GM20000 (cell line): ENCODE measurements around the gene SNRK.

Experiments used
- DNase-seq: peaks from one replicate; pipeline ENCODE4 v3.0.0; 2012; ENCODE audit warnings: low spot score
- TF ChIP-seq, protein P1 (sequence below): IDR thresholded peaks from 2 replicates; pipeline ENCODE4 v1.5.1; 2012; ENCODE audit warnings: mild to moderate bottlenecking, control low read depth; ENCODE audit errors: extremely low read depth, missing control alignments

SNRK gene

DNA sequence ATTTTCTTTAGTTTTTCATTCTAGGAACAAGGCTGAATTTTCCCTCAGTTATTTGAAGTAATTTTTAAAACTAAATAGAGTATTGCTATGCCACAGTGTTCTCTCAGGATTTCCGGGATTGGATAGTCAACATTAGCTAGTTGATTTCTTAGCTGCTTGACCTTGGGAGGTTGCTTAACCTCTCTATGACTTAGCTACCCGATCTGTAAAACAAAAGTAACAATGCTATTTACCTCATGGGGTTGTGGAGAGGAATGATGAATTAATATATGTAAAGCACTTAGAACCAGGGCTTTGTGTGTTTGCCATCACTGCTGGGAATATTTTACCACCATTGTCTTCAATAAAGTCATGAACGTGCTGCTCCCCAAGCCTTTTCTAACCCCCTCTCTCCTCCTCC is 57.5 kb downstream of the SNRK start:
- TF ChIP-seq, protein P1, sequence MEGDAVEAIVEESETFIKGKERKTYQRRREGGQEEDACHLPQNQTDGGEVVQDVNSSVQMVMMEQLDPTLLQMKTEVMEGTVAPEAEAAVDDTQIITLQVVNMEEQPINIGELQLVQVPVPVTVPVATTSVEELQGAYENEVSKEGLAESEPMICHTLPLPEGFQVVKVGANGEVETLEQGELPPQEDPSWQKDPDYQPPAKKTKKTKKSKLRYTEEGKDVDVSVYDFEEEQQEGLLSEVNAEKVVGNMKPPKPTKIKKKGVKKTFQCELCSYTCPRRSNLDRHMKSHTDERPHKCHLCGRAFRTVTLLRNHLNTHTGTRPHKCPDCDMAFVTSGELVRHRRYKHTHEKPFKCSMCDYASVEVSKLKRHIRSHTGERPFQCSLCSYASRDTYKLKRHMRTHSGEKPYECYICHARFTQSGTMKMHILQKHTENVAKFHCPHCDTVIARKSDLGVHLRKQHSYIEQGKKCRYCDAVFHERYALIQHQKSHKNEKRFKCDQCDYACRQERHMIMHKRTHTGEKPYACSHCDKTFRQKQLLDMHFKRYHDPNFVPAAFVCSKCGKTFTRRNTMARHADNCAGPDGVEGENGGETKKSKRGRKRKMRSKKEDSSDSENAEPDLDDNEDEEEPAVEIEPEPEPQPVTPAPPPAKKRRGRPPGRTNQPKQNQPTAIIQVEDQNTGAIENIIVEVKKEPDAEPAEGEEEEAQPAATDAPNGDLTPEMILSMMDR = no peak
- no peak for DNase-seq

DNA sequence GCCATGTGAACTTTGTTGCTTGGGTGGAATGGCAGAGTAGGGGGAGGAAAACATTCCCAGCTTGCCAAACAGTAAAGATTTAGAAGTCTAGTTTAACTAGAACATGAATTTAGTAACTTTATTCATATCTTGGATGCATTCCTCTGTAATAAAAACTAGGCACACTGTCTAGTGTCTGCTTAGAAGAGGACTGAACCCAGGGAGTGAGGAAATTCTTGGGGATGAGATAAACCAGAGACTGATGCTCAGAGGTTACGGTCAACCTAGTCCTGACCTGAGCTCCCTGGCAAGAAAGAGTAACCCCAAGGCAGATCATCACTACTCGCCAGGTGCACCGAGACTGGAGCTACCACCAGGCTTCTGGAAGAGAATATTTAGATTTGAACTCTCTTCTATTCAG is 58.2 kb downstream of the SNRK start:
- TF ChIP-seq, protein P1 = no peak
- no peak for DNase-seq

DNA sequence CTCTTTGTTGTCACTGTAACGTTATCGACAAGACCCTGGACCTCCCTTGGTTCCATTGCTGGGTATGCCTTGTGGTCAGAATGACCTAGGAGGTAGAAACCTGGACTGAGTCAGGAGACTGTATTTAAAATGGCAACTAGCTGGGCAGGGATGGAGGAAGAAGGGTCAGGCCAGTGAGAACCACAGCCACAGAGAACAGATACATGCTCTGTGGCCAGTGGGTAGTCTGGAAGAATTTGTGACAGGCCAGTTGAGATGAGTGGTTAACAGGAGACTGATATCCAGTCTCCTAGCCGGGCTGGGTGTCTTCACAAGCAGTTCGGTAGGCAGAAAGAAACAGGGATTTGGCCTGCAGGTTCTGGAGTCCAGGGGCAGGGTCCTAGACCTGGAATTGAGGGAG is 58.9 kb downstream of the SNRK start:
- TF ChIP-seq, protein P1 = no peak
- no peak for DNase-seq

DNA sequence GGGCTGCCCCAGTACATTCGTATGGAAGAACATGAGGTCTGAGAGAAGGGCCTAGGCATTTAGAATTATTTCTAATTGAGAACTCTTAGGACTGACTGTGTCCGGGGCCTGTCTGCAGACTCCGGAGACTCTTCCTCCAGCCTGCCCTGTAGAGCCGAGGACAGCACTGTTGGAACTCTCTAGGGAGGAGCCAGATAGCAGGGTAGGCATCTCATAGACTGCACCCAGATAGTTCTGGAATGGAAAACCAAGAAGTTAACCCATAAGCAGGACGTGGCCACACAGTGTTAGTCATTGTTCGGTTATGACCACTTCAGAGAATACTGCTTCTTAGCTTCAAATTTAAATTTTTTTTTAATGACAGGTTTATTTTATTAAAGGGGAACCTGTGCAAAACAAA is 59.5 kb downstream of the SNRK start:
- TF ChIP-seq, protein P1 = no peak
- no peak for DNase-seq

DNA sequence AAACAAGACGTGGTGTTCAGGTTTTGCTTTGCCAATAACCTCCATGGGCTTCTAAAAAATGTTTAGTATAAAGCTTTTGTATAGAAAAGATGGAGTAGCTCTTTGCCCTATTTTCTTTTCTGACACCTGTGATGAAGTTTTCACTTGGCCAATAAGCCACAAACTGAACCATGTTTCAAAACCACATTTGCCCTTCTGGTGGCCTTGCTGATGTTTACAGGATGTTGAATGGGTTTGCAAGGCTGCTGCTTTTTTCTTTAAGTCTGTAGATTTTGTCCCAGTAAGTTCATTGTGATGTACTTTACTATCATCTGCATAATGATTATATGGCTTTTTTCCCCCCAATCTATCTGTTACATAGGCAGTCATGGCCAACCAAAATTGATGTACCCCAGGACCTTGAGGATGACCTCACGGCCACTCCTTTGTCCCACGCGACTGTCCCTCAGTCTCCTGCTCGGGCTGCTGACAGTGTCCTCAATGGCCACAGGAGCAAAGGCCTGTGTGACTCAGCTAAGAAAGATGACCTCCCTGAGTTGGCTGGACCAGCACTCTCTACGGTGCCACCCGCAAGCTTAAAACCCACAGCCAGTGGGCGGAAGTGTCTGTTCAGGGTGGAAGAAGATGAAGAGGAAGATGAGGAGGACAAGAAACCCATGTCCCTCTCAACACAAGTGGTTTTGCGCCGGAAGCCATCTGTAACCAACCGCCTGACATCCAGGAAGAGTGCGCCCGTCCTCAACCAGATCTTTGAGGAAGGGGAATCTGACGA is 60.8 kb downstream of the SNRK start:
- no peak for DNase-seq
- TF ChIP-seq, protein P1 = no peak

DNA sequence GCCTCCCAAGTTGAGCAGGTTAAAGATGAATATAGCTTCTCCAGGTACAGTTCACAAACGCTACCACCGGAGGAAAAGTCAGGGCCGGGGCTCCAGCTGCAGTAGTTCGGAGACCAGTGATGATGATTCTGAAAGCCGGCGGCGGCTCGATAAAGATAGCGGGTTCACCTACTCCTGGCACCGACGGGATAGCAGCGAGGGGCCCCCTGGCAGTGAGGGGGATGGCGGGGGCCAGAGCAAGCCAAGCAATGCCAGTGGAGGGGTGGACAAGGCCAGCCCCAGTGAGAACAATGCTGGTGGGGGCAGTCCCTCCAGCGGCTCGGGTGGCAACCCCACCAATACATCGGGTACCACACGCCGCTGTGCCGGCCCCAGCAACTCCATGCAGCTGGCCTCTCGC is 61.4 kb downstream of the SNRK start:
- DNase-seq = no peak
- TF ChIP-seq, protein P1 = no peak

DNA sequence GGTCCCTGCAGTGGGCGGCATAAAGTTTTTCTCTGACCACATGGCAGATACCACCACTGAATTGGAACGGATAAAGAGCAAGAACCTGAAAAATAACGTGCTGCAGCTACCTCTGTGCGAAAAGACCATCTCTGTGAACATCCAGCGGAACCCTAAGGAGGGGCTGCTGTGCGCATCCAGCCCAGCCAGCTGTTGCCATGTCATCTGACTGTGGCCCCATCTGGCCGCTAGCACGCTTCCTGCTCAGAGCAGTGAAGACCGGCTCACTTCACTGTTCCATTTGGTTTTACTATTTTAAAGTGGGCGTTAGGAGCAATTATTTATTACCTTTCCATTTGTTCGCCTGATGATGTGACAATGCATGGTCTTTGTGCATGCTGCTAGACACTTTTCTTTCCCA is 62.0 kb downstream of the SNRK start:
- TF ChIP-seq, protein P1 = no peak
- DNase-seq = no peak
